Endothelial cell of umbilical vein (primary cell): ENCODE measurements around the gene RHCG. TPM values are rescaled to one million over a fixed set of nuclear protein-coding genes. Genes with fewer than 3 reads are reported as not detected.

Experiments used
- BruUV-seq: library from RNA; stranded (reverse); fragments of 400-500 nt; replicated peaks from 2 replicates; lab custom pipeline; 2021; lab: Mats Ljungman, UMichigan
- CTCF ChIA-PET: fragments of 300-600, 350-600 bp; sonication (Branson Sonifier 250); formaldehyde crosslinking; loops from one replicate; lab custom pipeline; 2021; ENCODE audit warnings: antibody characterized with exemption, inconsistent platforms; lab: Charles Lee
- POLR2A ChIA-PET: fragments of 300-600, 350-600 bp; sonication (Branson Sonifier 250); formaldehyde crosslinking; loops from one replicate; lab custom pipeline; 2021; ENCODE audit warnings: antibody characterized with exemption, inconsistent platforms; lab: Charles Lee
- DNase-seq: peaks from one replicate; pipeline ENCODE4 v3.0.0-alpha.2; 2011; ENCODE audit warnings: low read depth, low spot score
- FAIRE-seq: peaks from 2 replicates; lab custom pipeline; 2011; peaks lifted over from hg19 to GRCh38; lab: Jason Lieb, UNC
- H2AFZ ChIP-seq: 2 replicates; pipeline ENCODE4 v1.6.0; 2012; ENCODE audit warnings: low read depth, low read length, control low read depth, inconsistent platforms
- H3K27ac ChIP-seq: 2 replicates; pipeline ENCODE4 v1.5.1; 2011; ENCODE audit warnings: low read depth, mild to moderate bottlenecking, control low read depth, low read length, moderate library complexity; ENCODE audit not compliant: insufficient read depth
- H3K27me3 ChIP-seq, 2 experiments: 2 replicates each; pipeline versions ENCODE4 v1.6.0 to v1.6.1; 2011; ENCODE audit warnings: low read length in 2 of 2, mixed read lengths in 1 of 2; ENCODE audit not compliant: control insufficient read depth in 2 of 2, insufficient read depth in 2 of 2
- H3K36me3 ChIP-seq, 2 experiments: 2 replicates in 1 of 2; 3 replicates in 1 of 2; pipeline ENCODE4 v1.5.1; 2011; ENCODE audit warnings: low read length in 2 of 2, mild to moderate bottlenecking in 1 of 2, moderate library complexity in 1 of 2; ENCODE audit not compliant: control insufficient read depth in 2 of 2, insufficient read depth in 2 of 2; ENCODE audit errors: extremely low read depth in 1 of 2
- H3K4me1 ChIP-seq: 3 replicates; pipeline ENCODE4 v1.5.1; 2011; ENCODE audit warnings: mild to moderate bottlenecking, low read length; ENCODE audit not compliant: control insufficient read depth, insufficient read depth; ENCODE audit errors: extremely low read depth
- H3K4me2 ChIP-seq: 2 replicates; pipeline ENCODE4 v1.6.1; 2011; ENCODE audit warnings: low read length, control low read depth, mixed read lengths; ENCODE audit not compliant: insufficient read depth
- H3K4me3 ChIP-seq, 3 experiments: fragments of 200-600 bp in 1 of 3; sonication (generic), shearing (Covaris generic) in 1 of 3; replicated peaks in 1 of 3; 2 replicates each; pipeline ENCODE4 v1.5.1; 2011 to 2016; ENCODE audit warnings: control low read depth in 3 of 3, low read length in 3 of 3, mild to moderate bottlenecking in 2 of 3, inconsistent platforms in 1 of 3, low read depth in 1 of 3, moderate library complexity in 1 of 3; ENCODE audit not compliant: insufficient read depth in 1 of 3
- H3K79me2 ChIP-seq: 2 replicates; pipeline ENCODE4 v1.6.0; 2012; ENCODE audit warnings: low read length, inconsistent platforms; ENCODE audit not compliant: control insufficient read depth, insufficient read depth
- H3K9ac ChIP-seq: replicated peaks from 2 replicates; pipeline ENCODE3; 2011; ENCODE audit warnings: low read length, control low read depth; ENCODE audit not compliant: insufficient read depth; ENCODE audit errors: extremely low read depth
- H3K9me1 ChIP-seq: replicated peaks from 3 replicates; pipeline ENCODE4 v1.6.0; 2011; ENCODE audit warnings: mild to moderate bottlenecking, low read length; ENCODE audit not compliant: control insufficient read depth, insufficient read depth; ENCODE audit errors: extremely low read depth
- H3K9me3 ChIP-seq: replicated peaks from 2 replicates; pipeline ENCODE4 v1.5.1; 2012; ENCODE audit warnings: low read length, inconsistent platforms; ENCODE audit not compliant: control insufficient read depth, insufficient read depth
- H4K20me1 ChIP-seq: replicated peaks from 2 replicates; pipeline ENCODE3; 2011; ENCODE audit warnings: mild to moderate bottlenecking, low read length; ENCODE audit not compliant: control insufficient read depth, insufficient read depth; ENCODE audit errors: extremely low read depth
- EZH2 ChIP-seq: IDR thresholded peaks from 2 replicates; pipeline ENCODE4 v1.6.1; 2012; ENCODE audit warnings: borderline replicate concordance, low read depth, mild to moderate bottlenecking, moderate library complexity, low read length, inconsistent platforms; ENCODE audit not compliant: severe bottlenecking
- FOS ChIP-seq: IDR thresholded peaks from 2 replicates; pipeline ENCODE4 v1.6.1; 2011; ENCODE audit warnings: mild to moderate bottlenecking, low read length, moderate library complexity, borderline replicate concordance; ENCODE audit not compliant: insufficient read depth
- GATA2 ChIP-seq: IDR thresholded peaks from 2 replicates; pipeline ENCODE4 v1.7.0; 2011; ENCODE audit warnings: low read depth, mild to moderate bottlenecking, moderate library complexity, mixed read lengths, low read length; ENCODE audit not compliant: insufficient read length, insufficient read depth
- JUN ChIP-seq: IDR thresholded peaks from 2 replicates; pipeline ENCODE4 v1.6.1; 2011; ENCODE audit warnings: borderline replicate concordance, low read depth; ENCODE audit not compliant: insufficient read length, insufficient read depth
- MAX ChIP-seq: IDR thresholded peaks from 2 replicates; pipeline ENCODE4 v1.6.1; 2011; ENCODE audit not compliant: insufficient read depth, insufficient read length
- MYC ChIP-seq: IDR thresholded peaks from one replicate; pipeline ENCODE4 v1.6.1; 2011; ENCODE audit warnings: mild to moderate bottlenecking, low read depth, low read length
- POLR2A ChIP-seq: IDR thresholded peaks from 2 replicates; pipeline ENCODE4 v1.6.1; 2012; ENCODE audit warnings: low read depth, mild to moderate bottlenecking, control low read depth, low read length
- POLR2AphosphoS5 ChIP-seq: IDR thresholded peaks from 2 replicates; pipeline ENCODE4 v1.6.1; 2012; ENCODE audit warnings: low read depth, mild to moderate bottlenecking, control low read depth, low read length, moderate library complexity; ENCODE audit not compliant: insufficient read depth
- dilution Hi-C: fragments of 300-500 bp; cut with MboI; formaldehyde crosslinking; loops from one replicate; pipeline ENCODE4 v1.15.0; 2019; ENCODE audit warnings: low sequenced_read_pairs; ENCODE audit not compliant: extremely low pct_ligation_motif_present
- intact Hi-C: fragments of 100-400 bp; cut with micrococcal nuclease; formaldehyde crosslinking; loops from one replicate; pipeline ENCODE4 v1.10.0; 2022
- polyA plus RNA-seq, 4 experiments: library from polyadenylated mRNA; depleted of rRNA in 3 of 4; stranded (reverse) in 3 of 4; unstranded in 1 of 4; fragments of >200 nt; gene quantifications; 2 replicates each; pipeline versions ENCODE4 v1.2.1 to v1.2.3, GENCODE V29; 2011 to 2012; ENCODE audit warnings: missing spikeins in 1 of 4
- total RNA-seq: library from RNA; stranded (reverse); gene quantifications from 2 replicates; pipeline ENCODE4 v1.2.3, GENCODE V29; 2021
- TF ChIP-seq, protein P1 (sequence below), 2 donors: IDR thresholded peaks; 1 replicate in 1 of 2; 2 replicates in 1 of 2; pipeline ENCODE4 v1.5.1; 2011; ENCODE audit warnings: low read length in 2 of 2, mild to moderate bottlenecking in 2 of 2, moderate library complexity in 2 of 2, control low read depth in 1 of 2, inconsistent platforms in 1 of 2, low read depth in 1 of 2; ENCODE audit not compliant: insufficient read depth in 1 of 2; ENCODE audit errors: extremely low read depth in 1 of 2

The RHCG gene
- total and polyA plus RNA-seq, 2 donors (not counting 3 experiments of a cell fraction or from before 2014, with no cell fraction given) = not detected

DNA sequence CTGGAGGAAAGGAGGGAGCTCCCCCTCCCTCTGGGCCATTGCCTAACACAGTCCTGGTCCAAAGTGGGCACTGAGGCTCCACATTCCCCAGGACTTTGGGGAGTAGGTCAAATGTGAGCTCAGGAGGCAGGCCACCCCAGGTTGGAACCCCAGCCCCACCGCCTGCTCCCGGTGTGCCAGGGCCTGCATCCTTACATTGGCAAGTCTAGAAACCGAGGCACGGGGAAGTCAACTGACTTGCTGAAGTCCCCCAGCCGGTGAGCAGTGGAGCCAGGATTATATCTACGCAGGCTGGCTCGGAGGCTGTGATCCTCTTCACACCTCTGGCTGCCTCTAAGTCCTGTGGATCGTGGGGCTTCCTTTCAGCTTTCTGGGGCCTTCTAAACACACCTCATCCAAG, 48.7 kb downstream of the RHCG start:
- Histone ChIP-seq H4K20me1 (no peaks in the 10 kb centered on the region), H3K9me1 (no peaks in the 10 kb centered on the region), H3K79me2 (no peaks in the 10 kb centered on the region), H3K36me3 (no peaks in the 10 kb centered on the region), H3K4me2 (no peak overlapping the region), H2AFZ (no peak overlapping the region), H3K4me1 (no peaks in the 10 kb centered on the region), H3K27ac (no peak overlapping the region), H3K4me3 (no peak overlapping the region), H3K9ac (no peak overlapping the region), H3K27me3 (peaks cover 16 to 20% of the 10 kb centered on the region in 2 experiments), H3K9me3 (no peaks in the 10 kb centered on the region)
- ChIA-PET CTCF (interaction anchor here (1.0 to 6.2 kb wide), 2 partner anchors 90 to 241 kb away, joined by 3 to 68 read pairs; no protein-coding TSS in a partner anchor), POLR2A (no interaction called here)
- intact Hi-C loops = no loop called here
- FAIRE-seq (no peak), DNase-seq (no peak)
- TF ChIP-seq GATA2 (no peak), FOS (no peak), EZH2 (no peak), POLR2A (no peak), POLR2AphosphoS5 (no peak), MYC (no peak), MAX (no peak), JUN (no peak)
- TF ChIP-seq, protein P1, sequence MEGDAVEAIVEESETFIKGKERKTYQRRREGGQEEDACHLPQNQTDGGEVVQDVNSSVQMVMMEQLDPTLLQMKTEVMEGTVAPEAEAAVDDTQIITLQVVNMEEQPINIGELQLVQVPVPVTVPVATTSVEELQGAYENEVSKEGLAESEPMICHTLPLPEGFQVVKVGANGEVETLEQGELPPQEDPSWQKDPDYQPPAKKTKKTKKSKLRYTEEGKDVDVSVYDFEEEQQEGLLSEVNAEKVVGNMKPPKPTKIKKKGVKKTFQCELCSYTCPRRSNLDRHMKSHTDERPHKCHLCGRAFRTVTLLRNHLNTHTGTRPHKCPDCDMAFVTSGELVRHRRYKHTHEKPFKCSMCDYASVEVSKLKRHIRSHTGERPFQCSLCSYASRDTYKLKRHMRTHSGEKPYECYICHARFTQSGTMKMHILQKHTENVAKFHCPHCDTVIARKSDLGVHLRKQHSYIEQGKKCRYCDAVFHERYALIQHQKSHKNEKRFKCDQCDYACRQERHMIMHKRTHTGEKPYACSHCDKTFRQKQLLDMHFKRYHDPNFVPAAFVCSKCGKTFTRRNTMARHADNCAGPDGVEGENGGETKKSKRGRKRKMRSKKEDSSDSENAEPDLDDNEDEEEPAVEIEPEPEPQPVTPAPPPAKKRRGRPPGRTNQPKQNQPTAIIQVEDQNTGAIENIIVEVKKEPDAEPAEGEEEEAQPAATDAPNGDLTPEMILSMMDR (IDR thresholded peaks at IDR 0.05; ENCODE audit: extremely low read depth in 1 of 2, insufficient read depth in 1 of 2, low read depth in 1 of 2, low read length in 2 of 2) = no peak
- dilution Hi-C loops = no loop called here
- no TSS peak for BruUV-seq
